Suprapubic skin (tissue), 4 donors: ENCODE data around the gene TIAM1.

Experiments
- EP300 ChIP-seq: sonication (generic); formaldehyde crosslinking; IDR thresholded peaks from one replicate; pipeline ENCODE4 v1.6.1; 2017; ENCODE audit warnings: antibody characterized with exemption
- POLR2A ChIP-seq, 2 donors: fragments of 450-650 bp; IDR thresholded peaks; one replicate each; pipeline ENCODE4 v1.6.1; 2017; ENCODE audit warnings: antibody characterized with exemption in 2 of 2, mild to moderate bottlenecking in 2 of 2, moderate library complexity in 2 of 2
- POLR2AphosphoS5 ChIP-seq, 3 donors: sonication (generic); formaldehyde crosslinking; IDR thresholded peaks; one replicate each; pipeline ENCODE4 v1.6.1; 2017; ENCODE audit warnings: antibody characterized with exemption in 3 of 3
- TF ChIP-seq, protein P1 (sequence below), 2 donors: fragments of 200-600 bp in 1 of 2; fragments of 450-650 bp in 1 of 2; sonication (generic) in 1 of 2; IDR thresholded peaks; one replicate each; pipeline ENCODE4 v1.5.1; 2016 to 2019; ENCODE audit warnings: antibody characterized with exemption in 2 of 2, mild to moderate bottlenecking in 1 of 2, moderate library complexity in 1 of 2

DNA sequence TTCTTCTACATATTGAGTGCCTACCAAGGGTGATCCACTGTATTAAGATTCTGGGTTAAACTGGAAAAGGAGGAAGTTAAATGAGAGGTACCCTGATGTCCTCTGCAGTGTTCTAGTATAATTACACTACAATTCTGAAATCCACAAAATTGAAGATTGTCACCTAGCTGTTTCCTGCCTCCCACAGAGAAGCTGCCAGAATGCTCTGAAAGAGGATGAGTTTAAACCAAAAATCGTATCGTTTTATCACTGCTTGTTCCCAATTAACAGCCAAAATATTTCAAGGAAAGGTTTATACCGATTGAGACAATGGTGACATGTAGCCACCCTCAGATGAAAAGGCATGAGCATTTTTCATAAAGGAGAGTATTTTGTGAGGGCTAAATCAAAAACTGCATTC is 28.0 kb downstream of the TIAM1 start:
- TF ChIP-seq, protein P1, sequence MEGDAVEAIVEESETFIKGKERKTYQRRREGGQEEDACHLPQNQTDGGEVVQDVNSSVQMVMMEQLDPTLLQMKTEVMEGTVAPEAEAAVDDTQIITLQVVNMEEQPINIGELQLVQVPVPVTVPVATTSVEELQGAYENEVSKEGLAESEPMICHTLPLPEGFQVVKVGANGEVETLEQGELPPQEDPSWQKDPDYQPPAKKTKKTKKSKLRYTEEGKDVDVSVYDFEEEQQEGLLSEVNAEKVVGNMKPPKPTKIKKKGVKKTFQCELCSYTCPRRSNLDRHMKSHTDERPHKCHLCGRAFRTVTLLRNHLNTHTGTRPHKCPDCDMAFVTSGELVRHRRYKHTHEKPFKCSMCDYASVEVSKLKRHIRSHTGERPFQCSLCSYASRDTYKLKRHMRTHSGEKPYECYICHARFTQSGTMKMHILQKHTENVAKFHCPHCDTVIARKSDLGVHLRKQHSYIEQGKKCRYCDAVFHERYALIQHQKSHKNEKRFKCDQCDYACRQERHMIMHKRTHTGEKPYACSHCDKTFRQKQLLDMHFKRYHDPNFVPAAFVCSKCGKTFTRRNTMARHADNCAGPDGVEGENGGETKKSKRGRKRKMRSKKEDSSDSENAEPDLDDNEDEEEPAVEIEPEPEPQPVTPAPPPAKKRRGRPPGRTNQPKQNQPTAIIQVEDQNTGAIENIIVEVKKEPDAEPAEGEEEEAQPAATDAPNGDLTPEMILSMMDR (IDR thresholded peaks at IDR 0.05), result no peak
- TF ChIP-seq POLR2A (IDR thresholded peaks at IDR 0.05) (no peak), POLR2AphosphoS5 (IDR thresholded peaks at IDR 0.05) (no peak), EP300 (no peak)
